Brain pericyte (primary cell): ENCODE measurements around the gene TUBB.

Experiments
- DNase-seq: peaks from one replicate; pipeline ENCODE4 v3.0.0-alpha.2; 2012; ENCODE audit warnings: low read depth, low spot score

Gene TUBB

DNA sequence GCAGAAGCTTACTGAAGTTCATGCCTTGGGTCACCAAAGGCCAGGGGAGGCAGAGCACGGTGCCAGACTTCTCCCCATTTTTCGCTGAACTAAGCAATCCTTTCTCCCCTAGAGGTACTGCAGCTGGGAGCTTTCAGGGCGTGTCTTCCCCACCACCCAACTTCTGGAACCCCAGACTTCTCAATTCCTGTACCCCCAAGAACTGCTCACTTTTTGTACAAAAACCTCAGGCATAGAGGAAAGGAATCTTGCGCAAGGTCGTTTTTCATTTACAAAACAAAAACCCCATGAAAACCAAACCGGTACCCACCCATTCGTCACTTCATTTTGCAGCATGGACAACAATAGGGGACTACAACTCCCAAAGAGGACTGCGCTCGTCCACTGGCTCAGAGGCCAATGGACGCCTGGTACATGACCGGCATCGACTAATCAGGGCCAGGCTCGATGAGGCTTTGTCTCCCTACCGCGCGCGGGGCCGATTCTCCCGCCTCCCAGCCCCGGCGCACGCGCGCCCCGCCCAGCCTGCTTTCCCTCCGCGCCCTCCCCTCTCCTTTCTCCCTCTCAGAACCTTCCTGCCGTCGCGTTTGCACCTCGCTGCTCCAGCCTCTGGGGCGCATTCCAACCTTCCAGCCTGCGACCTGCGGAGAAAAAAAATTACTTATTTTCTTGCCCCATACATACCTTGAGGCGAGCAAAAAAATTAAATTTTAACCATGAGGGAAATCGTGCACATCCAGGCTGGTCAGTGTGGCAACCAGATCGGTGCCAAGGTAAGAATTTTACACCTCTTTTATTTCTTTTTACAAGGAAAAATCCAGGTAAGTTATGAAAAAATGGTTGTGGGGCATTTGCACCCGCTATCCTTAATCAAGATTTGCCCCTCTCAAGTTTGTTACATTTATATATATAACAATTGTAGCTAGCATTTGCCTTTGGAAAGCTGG lies at the start of gene TUBB:
Gene TUBB (plus strand): TSS at position 562 of the 947 bp plus-strand sequence. CDS start 155 bp downstream, at position 717.
- DNase-seq, result peak; percentile 89

DNA sequence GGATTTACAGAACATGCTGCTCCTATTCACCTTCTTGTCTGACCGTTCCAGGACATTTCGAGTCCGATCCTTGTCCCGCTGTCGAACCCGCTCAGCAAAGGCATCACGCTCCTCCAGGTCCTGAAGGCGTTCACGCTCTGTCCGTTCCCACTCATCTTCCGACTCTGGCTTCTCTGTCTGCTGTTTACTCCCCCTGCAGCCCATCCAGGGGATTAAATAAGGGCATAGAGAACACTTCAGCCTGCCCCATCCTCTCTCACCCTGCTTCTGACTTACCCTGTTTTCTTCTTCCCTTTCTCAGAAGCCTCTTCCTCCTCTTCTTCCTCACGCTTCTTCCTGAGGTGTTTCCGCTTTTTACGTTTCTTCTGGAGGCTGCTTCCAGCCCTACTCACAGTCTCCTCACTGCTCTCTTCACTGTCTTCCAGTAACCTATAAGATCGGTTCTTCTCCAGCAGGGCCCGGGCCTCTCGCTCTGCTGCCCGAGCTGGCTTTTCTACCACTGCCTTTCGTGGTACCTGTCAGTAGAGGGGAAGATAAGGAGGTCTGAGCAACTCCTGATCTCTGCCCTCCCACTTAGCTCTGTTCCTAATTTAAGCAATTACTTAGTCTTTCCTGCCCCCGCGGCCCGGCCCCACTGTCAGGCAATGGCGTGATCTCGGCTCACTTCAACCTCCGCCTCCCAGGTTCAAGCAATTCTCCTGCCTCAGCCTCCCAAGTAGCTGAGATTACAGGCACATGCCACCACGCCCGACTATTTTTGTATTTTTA lies 49.2 kb upstream of the TUBB start:
- no peak for DNase-seq

DNA sequence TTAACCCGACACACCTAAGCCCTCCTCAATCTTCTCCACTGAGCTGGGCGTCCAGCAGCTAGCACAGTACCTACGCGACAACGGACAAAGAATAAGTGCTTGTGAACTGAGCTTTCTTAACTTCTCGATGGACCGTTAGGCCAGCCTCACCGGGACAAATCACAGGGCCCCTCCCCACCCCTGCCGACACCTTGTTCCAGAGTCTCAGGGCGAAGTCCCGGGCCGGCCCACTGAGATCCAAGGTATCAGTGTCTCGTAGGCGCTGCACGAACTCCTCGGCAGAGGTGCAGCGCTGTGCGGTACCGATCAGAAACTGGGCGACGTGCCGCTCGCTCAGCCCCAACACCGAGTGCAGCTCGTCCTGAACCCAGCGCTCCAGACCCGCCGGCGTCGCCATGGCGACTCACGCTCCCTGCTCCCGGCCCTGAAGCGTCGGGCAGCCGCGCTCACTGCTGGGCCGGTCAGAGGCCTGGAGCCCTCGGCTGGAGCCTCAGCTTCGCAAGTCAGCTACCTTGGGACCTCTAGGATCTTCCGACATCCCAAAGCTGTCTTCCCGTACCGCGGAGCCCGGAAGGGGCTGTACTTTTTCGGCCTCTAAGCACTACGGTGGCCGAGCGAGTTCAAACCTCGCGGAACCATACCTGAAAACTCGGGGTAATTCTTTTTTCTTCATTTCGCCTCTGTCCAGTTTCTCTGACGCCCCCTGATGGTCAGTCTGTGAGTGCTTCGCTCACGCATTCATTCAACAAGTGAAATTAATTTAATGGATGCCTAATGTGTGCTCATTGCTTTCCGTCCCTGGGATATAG lies 47.5 kb upstream of the TUBB start, which contains the start of gene DHX16:
Gene DHX16 (minus strand): TSS at position 562 of the 809 bp plus-strand sequence. CDS start 165 bp downstream, at position 397.
- peak; percentile 88 for DNase-seq

DNA sequence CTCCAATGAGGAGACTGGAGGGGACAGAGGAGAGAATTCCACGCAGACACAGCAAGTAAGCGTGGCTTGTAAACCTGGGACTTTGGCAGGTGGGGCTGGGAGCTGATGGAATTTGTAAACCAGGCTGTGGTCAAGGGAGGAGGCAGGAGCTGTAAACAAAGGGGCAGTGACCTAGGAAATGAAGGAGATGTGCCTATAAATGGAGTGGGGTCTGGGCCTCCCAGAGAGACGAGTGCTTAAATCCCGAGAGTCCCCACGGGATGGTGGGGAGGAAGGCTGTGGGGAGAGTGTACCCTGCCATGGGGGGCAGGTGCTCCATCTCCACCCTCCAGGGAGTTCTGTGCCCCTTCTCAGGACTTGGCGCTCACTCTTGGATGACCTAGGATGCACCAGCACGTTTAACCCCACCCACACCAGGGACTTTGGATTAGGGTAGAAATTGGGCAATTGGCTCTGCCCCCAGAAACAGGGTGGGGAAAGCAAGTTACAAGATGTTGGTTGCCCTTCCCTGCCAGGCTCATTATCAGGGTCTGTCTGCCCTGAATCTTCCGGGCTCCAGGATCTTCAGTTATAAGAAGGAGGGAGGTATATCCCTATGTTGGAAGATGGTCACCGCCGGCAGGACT lies 43.4 kb upstream of the TUBB start:
- no peak for DNase-seq

DNA sequence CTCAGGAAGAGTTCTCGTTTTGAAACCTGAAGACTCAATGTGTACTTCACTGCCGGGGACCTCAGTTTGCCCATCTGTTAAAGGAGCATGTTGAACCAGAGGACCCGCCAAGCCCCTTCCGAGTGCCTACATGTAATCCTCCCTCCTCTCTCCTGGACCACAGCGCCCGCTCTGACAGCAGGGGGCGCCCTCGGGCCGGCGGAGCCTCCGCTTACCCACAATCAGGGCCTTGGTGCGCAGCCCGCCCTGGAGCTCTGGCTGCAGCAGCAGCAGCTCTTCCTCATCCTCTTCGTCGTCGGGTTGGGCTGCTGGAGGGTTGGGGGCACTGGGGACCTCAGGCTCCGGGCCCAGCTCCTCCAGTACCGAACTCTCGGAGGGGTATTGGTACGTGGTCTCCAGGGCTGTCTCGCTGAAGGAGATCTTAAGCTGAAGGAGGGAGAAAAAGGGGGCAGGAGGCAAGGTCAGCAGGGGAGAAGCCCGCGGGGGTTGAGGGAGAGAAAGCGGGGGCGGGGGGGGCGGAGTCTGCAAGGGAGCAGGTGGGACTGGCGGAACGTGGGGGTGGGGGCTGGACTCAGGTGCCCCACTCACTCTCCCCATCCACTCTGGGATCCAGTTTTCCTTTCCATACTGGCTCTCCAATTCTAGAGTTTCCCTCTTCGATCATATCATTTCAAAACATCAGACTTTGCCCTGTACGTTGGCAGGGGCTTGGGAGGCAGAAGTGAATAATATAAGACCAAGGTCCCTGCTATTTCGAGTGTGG lies 41.0 kb upstream of the TUBB start:
- DNase-seq, result peak; percentile 49

DNA sequence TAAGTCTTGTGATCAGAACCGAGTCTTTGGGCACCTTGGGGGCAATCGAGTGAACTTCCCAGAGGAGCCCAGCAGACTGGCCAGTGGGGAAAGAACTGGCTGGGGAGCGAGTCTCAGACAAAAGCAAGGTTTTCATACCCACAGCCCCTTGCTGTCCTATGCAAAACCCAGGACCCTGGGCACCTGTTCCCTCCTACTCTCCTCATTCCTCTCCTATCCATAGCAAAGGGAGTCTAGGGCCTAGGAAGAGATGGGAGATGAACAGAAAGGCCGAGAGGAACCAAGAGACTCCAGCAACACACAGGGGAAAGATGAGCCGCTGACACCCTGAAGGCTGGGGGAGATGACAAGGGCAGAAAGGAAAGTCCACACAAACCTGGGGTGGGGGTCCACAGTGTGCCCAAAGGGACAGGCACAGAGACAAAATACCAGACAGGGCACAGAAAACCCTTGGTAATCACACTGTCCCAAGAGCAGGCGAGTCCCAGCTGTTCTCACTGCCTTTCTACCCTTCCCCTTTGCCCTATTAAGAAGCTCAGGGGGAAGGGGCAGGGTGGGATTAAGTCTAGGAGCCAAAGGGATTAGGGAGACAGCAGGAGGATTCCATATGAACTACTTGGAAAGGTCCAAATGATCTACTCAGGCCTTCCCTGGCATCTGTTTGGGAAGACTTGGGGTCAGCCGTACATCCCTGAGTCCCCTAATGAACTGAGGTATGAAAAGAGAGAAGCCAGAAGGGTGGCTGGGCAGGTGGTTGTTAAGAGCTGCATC lies 40.2 kb upstream of the TUBB start:
- no peak for DNase-seq

DNA sequence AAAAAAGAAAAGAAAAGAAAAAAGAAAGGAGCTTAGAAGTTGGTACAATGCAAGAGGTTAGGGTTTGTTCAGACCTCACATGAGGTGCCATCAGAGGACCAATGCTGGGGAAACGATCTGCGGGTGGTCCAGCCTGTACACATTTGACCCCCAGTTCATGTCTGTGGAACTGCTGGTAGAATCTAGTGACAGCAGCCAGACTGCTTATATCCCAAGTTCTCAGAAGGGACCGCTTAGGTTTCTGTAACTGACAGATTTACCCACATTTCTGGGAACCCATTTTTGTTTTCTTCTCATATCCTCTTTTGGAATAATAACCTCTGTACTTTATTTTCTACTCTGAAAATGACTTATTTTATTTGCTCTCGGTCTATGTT lies 38.4 kb upstream of the TUBB start:
- no peak for DNase-seq

DNA sequence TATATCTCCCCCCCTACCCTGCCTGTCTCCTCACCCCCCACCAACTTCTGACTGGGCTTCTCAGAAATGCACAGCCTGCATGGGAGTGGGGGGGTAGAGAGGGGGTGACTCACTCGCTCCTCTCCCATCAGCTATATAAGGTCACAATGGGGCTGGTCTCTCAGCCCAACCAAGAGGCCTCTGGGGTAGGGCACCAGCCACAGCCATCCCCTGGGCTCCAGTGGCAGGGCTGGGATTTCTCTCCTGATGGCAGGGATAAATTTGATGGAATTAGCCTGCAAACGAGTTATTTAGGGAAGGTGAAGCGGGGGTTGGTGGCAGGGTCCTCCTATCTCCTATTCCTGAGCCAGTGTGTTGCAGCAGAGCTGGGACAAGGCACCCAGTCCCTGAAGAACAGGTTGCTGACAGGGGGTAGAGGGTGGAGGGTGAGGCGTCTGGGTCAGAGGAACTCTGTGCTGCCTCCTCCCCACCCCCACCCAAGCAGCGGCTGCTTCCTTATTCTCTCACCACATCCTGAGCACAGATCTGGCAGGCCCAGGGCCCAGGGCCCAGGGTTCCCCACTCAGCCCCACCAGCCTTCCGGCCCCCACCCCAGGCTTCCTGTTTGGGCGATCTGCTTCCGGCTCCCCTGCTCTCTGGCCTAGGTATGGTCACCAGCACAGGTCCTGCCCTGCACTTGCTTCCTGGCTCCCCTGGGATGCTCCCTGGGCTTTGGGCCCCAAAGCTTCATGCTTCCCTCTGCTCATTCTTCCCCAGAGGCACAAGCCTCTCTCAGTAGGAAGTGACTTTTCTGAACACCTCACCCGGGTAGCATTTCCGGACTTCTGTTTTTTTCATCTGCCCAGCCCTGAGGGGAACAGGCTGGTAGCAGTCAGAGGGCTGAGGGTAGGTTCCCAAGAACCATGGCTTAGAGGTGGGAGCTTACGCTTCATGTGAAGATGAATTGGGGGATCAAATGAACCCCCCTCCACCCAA lies 37.7 kb upstream of the TUBB start:
- DNase-seq, result peak; percentile 73

DNA sequence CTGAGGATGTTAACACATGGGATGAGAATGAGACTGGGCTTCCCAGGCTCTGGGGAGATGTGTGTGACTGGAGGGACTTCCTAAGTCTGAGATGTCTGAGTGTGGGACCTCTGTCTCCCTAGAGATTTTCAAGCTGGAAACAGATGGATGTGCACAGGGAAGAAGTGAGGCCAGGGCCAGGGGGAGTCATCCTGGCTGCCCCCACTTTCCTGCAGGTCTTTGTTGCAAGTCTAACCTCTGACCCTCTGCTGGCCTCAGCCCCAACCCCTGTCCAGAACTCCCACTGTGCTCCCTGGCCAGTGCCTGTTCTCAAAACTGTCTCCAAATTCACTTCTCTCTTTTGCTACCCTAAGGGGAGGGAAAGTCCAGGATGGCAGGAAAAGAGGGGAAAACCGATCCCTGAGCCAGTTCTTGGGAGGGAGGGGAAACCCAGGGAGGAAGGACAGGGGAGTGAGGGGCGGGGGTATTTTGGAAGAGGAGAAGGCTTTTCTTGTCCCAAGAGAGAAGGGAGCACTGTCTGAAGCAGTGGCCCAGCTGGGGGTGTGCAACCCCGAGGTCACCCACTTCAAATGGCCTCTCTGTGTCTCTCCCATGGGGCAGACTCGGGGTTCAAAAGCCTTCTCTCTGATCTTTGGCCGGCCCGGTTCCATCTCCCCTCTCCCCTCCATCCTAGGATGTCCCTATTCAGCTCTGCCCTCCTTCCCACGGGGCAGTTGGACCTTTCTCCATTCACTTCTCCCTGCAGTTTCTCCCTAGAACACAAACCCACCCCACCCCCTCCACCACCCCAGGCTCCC lies 36.8 kb upstream of the TUBB start:
- no peak for DNase-seq

DNA sequence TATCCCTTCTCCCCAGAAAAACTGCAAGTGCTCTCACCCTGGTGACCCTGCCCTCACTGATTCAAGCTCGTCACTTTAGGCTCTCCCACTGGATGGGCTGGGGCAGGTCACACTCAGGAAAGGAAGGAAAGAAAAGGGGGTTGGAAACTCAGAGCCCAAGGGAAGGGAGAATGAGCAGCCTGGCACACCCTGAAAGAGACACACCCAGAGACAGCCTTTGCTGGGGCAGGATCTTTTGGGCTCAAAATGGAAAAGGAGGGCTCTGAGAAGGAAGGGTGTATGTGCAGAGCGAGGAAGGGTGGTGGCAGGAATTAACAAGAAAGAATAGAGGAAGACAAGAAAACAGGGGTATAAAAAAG lies 36.2 kb upstream of the TUBB start:
- no peak for DNase-seq

DNA sequence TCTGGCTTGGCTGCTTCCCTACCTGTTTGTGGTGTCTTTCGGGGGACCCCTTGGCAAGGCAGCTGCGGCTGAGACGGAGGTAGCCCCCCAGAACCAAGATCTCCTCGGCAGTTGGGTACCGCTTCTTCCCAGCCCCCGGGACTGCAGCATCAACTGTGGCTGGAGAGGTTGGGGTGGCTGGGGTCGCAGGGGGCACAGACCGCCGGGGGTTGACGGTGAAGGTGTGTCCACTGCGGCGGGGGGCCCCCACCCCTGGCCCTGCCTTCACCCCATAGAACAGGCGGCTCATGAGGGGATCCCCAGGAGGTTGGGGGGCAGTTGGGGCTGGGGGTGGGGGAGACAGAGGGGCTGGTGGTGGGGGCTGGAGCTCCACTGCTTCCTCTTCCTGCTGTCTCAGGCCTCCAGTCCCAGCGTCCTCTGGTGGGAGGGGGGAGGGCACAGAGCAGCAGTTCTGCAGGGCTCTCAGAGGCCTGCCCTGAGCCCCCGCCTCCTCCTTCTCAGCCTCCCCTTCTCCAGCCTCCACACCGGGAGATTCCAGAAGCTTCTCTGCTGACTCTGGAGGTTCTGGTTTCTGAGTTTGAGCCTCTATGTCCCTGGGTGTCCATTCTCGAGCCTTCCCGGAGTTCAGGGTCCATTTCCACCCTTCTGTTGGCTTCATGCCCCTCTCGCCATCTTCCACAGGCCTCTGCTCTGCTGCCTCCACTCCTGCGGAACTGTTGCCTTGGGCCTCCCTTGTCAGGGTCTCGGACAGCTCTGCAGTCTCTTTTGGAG lies 35.6 kb upstream of the TUBB start:
- no peak for DNase-seq

DNA sequence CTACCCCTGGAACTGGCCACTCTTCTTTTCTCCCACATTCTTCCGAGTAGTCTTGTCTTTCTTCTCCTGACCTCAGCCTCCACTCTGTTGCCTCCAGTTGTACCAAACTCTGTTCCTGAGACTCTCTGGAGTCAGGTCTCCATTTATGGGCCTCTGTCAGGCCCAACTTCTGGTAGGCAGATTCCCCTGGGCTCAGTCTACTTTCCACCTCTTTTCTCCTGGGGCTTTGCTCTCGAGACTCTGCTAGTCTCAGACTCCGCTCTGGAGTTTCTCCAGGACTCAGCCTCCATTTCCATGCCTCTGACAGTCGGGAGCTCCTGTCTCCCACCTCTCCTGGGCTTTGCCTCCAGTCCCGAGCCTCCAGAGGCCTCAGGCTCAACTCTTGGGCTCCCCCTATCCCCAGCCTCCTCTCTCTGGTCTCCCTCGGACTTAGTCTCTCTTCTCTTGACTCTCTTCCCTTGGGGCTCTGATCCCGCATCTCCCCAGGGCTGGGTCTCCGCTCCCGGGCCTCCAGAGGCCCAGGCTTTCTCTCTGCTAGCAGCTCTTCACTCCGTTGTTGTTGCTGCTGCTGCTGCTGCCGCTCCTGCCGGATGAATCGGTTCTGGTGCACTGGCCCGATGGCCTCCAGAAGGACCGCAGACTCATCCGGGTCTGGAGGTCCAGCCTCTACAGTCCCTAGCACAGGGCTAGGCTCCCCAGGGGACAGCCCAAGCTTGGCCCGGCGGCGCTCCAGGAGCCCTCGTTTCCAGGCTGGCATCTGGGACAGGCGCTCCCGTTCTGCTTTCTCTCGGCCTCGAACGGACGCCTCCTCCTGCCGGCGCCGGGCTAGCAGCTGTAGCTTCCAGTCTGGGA lies 34.8 kb upstream of the TUBB start:
- no peak for DNase-seq

DNA sequence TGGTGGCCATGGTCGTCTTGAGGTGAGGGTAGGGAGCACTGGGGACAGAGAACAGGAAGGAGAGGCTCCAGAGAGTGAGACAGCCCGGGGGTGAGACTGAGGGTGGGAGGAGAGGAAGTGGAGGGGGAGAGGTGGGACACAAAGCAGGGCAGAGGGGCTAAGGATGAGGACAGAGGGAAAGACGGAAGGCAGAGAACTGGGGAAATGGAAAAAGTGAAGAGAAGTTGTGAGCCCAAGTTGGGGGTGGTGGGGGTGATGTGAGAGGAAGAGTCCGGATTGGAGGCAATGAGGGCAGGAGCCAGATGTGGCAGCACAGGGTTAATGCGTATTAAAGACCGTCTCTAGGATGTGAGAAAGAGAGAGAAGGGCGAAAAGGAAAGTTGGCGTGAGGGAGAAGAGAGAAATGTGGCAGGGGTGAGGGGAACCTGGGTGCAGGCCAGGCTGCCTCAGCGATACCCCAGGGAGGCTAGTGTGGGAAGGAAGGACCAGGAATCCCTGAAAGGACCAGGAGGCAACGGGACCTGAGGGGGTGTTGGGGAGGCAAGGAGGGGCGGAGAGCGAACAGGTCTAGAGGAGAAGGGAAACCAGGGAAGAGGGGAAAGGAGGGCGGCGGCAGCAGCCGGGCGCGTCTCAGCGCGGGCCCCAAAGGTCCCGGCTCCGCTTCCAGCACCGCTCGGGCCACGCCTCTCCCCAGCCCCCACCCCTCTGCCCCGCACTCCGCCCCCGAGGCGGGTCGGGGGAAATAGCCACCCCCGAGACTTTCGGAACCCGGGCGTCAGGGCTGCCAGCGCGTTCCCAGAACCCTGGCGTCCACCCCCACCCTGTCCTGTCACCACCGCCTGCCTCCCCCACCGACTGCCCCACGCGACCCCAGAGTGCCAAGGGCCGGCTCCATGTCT lies 33.9 kb upstream of the TUBB start, which contains the start of gene PPP1R18:
Gene PPP1R18 (minus strand): TSS at position 637 of the 899 bp plus-strand sequence. CDS start 627 bp downstream, at position 10.
- no peak for DNase-seq

DNA sequence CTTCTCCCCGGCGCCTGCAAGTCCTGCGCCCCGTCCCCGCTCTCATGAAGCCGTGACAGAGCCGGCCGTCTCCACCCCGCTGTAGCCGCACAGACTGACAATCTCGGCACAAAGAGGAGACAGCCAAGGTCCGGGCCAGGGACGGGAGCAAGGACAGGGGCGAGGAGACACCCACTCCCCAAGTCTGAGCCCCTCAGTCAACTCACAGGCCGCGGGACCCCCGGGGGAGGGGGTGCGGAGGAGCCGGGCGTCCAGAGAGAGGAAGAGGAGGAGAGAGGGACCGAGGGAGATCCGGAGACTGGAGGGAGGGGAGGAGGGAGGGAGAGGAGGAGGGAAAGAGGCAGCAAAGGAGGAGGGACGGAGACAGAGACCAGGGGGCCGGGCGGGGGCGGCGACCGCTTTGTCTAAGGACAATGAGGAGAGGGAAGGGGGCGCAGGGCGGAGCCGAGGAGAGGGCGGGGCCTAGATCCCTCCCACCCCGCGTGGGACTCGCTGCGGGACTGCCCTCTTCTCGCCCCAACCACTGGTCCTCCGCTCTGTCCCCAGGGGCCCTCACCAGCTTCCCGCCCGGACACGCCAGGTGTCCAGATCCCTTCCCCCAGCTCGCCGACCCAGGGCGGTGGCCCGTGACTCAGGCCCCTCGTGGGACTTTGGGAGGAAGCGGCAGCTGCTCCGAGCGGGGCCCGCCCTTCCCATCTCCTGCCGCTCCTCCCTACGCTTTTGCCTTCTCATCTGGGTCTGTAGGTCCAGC lies 33.1 kb upstream of the TUBB start:
- peak; percentile 87 for DNase-seq
